Measurements from ENCODE around the gene MKKS.
A peak's percentile ranks its signal among the peaks of the same experiment; 100 is the strongest.

The MKKS gene

GRCh38 chr20:10466325-10466724, 32.3 kb upstream of the MKKS start:
- no peak overlapping the region for H3K4me3 ChIP-seq (ENCODE audit: severe bottlenecking)
- H3K36me3 ChIP-seq (ENCODE audit: low read depth), result no peaks in the 10 kb centered on the region
- DNase-seq (ENCODE audit: low spot score), result no peak
- TF ChIP-seq CTCF (IDR thresholded peaks at IDR 0.05; ENCODE audit: poor library complexity, severe bottlenecking), result no peak
- no peaks in the 10 kb centered on the region for H3K9me3 ChIP-seq (ENCODE audit: severe bottlenecking)
- no peak for ATAC-seq (ENCODE audit: low read depth)
- peaks cover 3% of the 10 kb centered on the region for H3K4me1 ChIP-seq (ENCODE audit: insufficient read depth, poor library complexity, severe bottlenecking)
- no peaks in the 10 kb centered on the region for H3K27me3 ChIP-seq (ENCODE audit: insufficient read depth, poor library complexity, severe bottlenecking)
- H3K27ac ChIP-seq (ENCODE audit: poor library complexity, severe bottlenecking), result no peak overlapping the region

GRCh38 chr20:10465135-10465534, 31.1 kb upstream of the MKKS start:
- Histone ChIP-seq H3K4me1 (ENCODE audit: insufficient read depth, poor library complexity, severe bottlenecking) (peaks cover 3% of the 10 kb centered on the region), H3K27ac (ENCODE audit: poor library complexity, severe bottlenecking) (no peak overlapping the region), H3K27me3 (ENCODE audit: insufficient read depth, poor library complexity, severe bottlenecking) (no peaks in the 10 kb centered on the region), H3K36me3 (ENCODE audit: low read depth) (no peaks in the 10 kb centered on the region), H3K9me3 (ENCODE audit: severe bottlenecking) (no peaks in the 10 kb centered on the region), H3K4me3 (ENCODE audit: severe bottlenecking) (no peak overlapping the region)
- no peak for TF ChIP-seq CTCF (IDR thresholded peaks at IDR 0.05; ENCODE audit: poor library complexity, severe bottlenecking)
- ATAC-seq (ENCODE audit: low read depth), result no peak
- DNase-seq (ENCODE audit: low spot score), result no peak

- Histone ChIP-seq H3K4me3 (ENCODE audit: severe bottlenecking) (no peak overlapping the region), H3K9me3 (ENCODE audit: severe bottlenecking) (no peaks in the 10 kb centered on the region), H3K36me3 (ENCODE audit: low read depth) (no peaks in the 10 kb centered on the region), H3K27me3 (ENCODE audit: insufficient read depth, poor library complexity, severe bottlenecking) (no peaks in the 10 kb centered on the region), H3K27ac (ENCODE audit: poor library complexity, severe bottlenecking) (no peak overlapping the region), H3K4me1 (ENCODE audit: insufficient read depth, poor library complexity, severe bottlenecking) (peaks cover 3% of the 10 kb centered on the region)
- ATAC-seq (ENCODE audit: low read depth) (peak; percentile 38; the same call in 2 of the 3 replicates), DNase-seq (ENCODE audit: low spot score) (no peak)
- no peak for TF ChIP-seq CTCF (IDR thresholded peaks at IDR 0.05; ENCODE audit: poor library complexity, severe bottlenecking)
Measured at GRCh38 chr20:10463622-10464021, 29.6 kb upstream of the MKKS start.

- no peaks in the 10 kb centered on the region for H3K36me3 ChIP-seq (ENCODE audit: low read depth)
- H3K27ac ChIP-seq (ENCODE audit: poor library complexity, severe bottlenecking), result no peak overlapping the region
- no peaks in the 10 kb centered on the region for H3K27me3 ChIP-seq (ENCODE audit: insufficient read depth, poor library complexity, severe bottlenecking)
- H3K9me3 ChIP-seq (ENCODE audit: severe bottlenecking), result no peaks in the 10 kb centered on the region
- H3K4me1 ChIP-seq (ENCODE audit: insufficient read depth, poor library complexity, severe bottlenecking), result peaks cover 3% of the 10 kb centered on the region
- ATAC-seq (ENCODE audit: low read depth), result no peak
- TF ChIP-seq CTCF (IDR thresholded peaks at IDR 0.05; ENCODE audit: poor library complexity, severe bottlenecking), result no peak
- DNase-seq (ENCODE audit: low spot score), result no peak
- H3K4me3 ChIP-seq (ENCODE audit: severe bottlenecking), result no peak overlapping the region
Measured at GRCh38 chr20:10462516-10462915, 28.5 kb upstream of the MKKS start.

GRCh38 chr20:10461495-10461894, 27.5 kb upstream of the MKKS start:
- H3K4me1 ChIP-seq (ENCODE audit: insufficient read depth, poor library complexity, severe bottlenecking), result peaks cover 3% of the 10 kb centered on the region
- no peak for TF ChIP-seq CTCF (IDR thresholded peaks at IDR 0.05; ENCODE audit: poor library complexity, severe bottlenecking)
- no peak for ATAC-seq (ENCODE audit: low read depth)

More at GRCh38 chr20:10461495-10461894, 27.5 kb upstream of the MKKS start:
- Histone ChIP-seq H3K27ac (ENCODE audit: poor library complexity, severe bottlenecking) (no peak overlapping the region), H3K36me3 (ENCODE audit: low read depth) (no peaks in the 10 kb centered on the region), H3K9me3 (ENCODE audit: severe bottlenecking) (no peaks in the 10 kb centered on the region), H3K4me3 (ENCODE audit: severe bottlenecking) (no peak overlapping the region), H3K27me3 (ENCODE audit: insufficient read depth, poor library complexity, severe bottlenecking) (no peaks in the 10 kb centered on the region)
- DNase-seq (ENCODE audit: low spot score), result no peak
